Peyer's patch (tissue), 4 donors: ENCODE measurements around the gene FHL1.

ENCODE experiments used
- CTCF ChIP-seq, 6 experiments: fragments of 450-650 bp in 4 of 6; fragments of 200-600 bp in 2 of 6; sonication (generic) in 1 of 6; IDR thresholded peaks; one replicate each; pipeline ENCODE4 v1.5.1; 2017 to 2019; ENCODE audit warnings: antibody characterized with exemption in 6 of 6, mild to moderate bottlenecking in 3 of 6, moderate library complexity in 1 of 6
- POLR2A ChIP-seq, 2 donors: fragments of 450-650 bp; IDR thresholded peaks; one replicate each; pipeline ENCODE4 v1.5.1; 2017; ENCODE audit warnings: antibody characterized with exemption in 2 of 2, mild to moderate bottlenecking in 2 of 2, moderate library complexity in 2 of 2

GRCh38 chrX:136215559-136215958, 68.2 kb downstream of the FHL1 start:
- TF ChIP-seq CTCF (IDR thresholded peaks at IDR 0.05) (no peak), POLR2A (IDR thresholded peaks at IDR 0.05) (no peak)
